Neural cell (in vitro differentiated cells): ENCODE results near the gene F7.

ENCODE experiments used
- CTCF ChIP-seq: fragments of 450-650 bp; IDR thresholded peaks from 2 replicates; pipeline ENCODE4 v1.5.1; 2014; ENCODE audit warnings: antibody characterized with exemption, mild to moderate bottlenecking, moderate library complexity; ENCODE audit not compliant: poor library complexity, severe bottlenecking
- EP300 ChIP-seq: fragments of 450-650 bp; conservative IDR thresholded peaks from 2 replicates; pipeline ENCODE4 v1.6.1; 2014; ENCODE audit warnings: antibody characterized with exemption, mild to moderate bottlenecking, moderate library complexity; ENCODE audit not compliant: poor library complexity, severe bottlenecking
- EZH2 ChIP-seq: fragments of 200-600, 300-800 bp; shearing (Covaris generic), sonication (generic); IDR thresholded peaks from 2 replicates; pipeline ENCODE4 v1.6.1; 2014; ENCODE audit warnings: antibody characterized with exemption, low read length, borderline replicate concordance, mild to moderate bottlenecking; ENCODE audit not compliant: insufficient read depth, poor library complexity, severe bottlenecking

GRCh38 chr13:113090806-113091205 lies 14.8 kb upstream of the F7 start:
- TF ChIP-seq CTCF (no peak), EP300 (no peak), EZH2 (no peak)
